HG02610 (cell line): ENCODE results near the gene SFRP5.

Experiments used
- ATAC-seq: cut with Tn5 transposase; IDR thresholded peaks from one replicate; pipeline ENCODE4 v1.9.1; 2021; ENCODE audit warnings: mild to moderate bottlenecking, moderate library complexity; ENCODE audit not compliant: unreplicated experiment

The SFRP5 gene, protein sequence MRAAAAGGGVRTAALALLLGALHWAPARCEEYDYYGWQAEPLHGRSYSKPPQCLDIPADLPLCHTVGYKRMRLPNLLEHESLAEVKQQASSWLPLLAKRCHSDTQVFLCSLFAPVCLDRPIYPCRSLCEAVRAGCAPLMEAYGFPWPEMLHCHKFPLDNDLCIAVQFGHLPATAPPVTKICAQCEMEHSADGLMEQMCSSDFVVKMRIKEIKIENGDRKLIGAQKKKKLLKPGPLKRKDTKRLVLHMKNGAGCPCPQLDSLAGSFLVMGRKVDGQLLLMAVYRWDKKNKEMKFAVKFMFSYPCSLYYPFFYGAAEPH

DNA sequence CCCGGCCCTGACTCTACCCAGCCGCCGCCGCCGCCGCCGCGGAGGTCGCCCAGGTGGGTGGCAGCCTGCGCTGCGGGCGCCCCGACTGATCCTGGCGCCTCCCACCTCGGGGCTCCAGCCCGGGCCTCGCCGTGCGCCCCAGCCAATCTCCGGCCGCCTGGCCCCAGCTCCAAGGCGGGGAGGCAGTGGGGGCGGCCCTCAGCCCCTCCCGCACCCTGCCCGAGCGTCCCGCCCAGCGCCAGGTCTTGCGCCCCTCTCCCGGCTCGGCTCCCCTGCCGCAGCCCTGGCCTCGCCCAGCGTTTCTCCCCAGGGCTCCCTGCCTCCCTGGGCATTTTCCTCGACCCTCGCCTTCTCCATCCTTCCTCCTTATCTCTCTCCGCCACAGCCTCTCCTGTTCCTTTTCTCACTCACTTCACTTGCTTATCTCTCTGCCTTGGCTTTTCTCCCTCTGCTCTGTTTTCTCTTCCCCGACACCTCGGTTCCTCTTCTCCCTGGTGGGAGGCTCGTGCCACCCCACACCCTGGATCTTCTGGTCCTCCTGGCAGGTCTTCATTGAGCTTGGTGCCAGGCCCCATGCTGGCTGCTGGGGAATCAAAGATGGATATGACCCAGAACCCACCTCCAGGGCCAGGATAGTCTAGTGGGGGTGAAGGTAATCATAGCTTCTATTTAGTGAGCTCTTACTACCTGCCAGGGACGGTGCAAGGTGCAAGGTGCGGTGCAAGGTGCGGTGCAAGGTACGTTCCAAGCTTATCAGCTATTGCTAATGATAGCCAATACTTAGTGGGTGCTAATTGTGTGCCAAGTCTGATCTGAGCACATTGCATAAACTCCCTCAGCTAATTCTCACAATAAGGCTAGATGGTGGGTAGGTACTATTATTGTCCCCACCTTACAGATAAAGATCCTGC, at the start of gene SFRP5:
Gene SFRP5, minus strand, starts transcription at position 87 of the 911 bp plus-strand sequence. CDS start 166 bp downstream, outside the sequence.
- no peak for ATAC-seq

DNA sequence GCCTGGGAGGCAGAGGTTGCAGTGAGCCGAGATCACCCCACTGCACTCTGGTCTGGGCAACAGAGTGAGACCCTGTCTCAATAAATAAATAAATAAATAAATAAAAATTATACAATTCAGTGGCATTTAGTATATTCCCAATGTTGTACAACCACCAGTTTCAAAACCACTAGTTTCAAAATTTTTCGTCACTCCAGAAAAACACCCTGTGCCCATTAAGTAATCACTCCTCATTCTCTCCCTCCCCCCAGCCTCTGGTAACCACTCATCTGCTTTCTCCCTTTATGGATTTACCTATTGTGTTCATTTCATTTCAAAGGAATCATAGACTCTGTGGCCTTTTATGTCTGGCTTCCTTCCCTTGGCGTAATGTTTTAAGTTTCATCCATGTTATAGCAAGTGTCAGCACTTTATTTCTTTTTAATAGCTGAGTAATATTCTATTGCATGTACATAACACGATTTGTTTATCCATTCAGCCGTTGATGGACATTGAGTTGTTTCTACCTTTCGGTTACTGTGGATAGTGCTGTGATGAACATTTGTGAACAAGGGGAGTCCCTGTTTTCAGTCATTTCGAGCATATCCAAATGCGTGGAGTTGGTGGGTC, 48.4 kb upstream of the SFRP5 start:
- no peak for ATAC-seq

DNA sequence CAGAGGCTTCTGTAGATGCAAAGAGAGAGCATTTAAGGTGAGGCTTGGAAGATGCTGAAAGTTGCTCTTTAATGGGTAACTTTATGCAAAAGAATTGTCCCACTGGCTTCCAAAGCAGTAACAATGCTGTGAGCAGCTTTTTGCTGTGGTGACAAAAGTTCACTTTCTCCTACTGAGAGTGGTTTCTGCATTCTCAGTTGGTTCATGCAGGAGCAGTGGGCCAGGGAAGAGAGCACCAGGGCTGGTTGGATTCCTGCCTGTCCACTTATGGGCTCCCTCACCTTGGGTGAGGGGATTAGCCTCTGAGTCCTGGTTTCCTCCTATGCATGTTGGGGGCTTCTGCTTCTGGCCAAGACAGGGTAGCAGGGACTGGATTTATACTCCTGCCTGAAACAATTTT, 46.8 kb upstream of the SFRP5 start:
- no peak for ATAC-seq

- ATAC-seq, result no peak
These were observed 44.8 kb upstream of the SFRP5 start for GRCh38 chr10:97816609-97817008.

DNA sequence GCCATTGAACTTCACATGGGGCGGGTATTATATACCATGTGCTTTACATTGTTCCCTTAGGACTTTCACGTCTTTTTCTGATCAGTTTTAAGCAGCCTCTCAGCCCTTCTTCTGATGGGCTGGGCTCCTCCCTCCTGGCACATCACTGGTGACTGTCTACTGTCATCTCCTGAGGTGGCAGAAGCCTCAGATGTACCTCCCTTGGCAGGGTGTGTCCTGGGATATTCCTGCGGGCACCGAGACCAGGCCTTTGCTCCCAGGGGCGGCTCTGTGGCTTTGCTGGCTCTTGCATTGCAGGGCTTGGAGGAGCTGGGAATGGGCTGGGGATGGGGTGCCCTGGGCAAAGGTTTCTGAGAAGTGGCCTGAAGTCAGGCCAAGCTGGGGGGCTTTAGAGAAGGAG, 43.2 kb upstream of the SFRP5 start:
- no peak for ATAC-seq

DNA sequence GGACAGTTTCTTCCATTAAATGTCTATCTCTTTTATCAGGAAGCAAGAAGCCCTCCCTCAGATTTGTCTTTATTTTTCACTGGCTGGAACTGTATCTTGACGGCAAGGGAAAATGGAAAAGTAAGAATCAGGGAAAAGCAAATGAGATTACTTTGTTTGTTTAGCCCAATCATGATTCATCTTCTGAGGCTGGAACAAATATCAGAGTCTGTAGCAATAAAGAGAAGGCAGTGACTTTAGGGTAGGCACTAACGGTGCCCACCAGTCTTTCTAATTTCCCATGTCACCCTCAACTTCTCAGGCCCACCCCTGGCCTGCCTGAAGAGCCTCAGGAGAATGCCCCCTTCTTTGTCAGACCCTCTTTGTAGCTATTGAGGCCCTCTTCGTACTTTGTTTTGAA, 41.5 kb upstream of the SFRP5 start:
- ATAC-seq, result no peak

GRCh38 chr10:97812696-97813095, 40.9 kb upstream of the SFRP5 start:
- ATAC-seq, result no peak

GRCh38 chr10:97811958-97812357, 40.2 kb upstream of the SFRP5 start:
- no peak for ATAC-seq

GRCh38 chr10:97810446-97810845, 38.6 kb upstream of the SFRP5 start:
- no peak for ATAC-seq

- ATAC-seq, result no peak
These were observed 34.1 kb upstream of the SFRP5 start for GRCh38 chr10:97805949-97806348.

- no peak for ATAC-seq
These were observed 33.5 kb upstream of the SFRP5 start for GRCh38 chr10:97805096-97805884.

GRCh38 chr10:97801422-97801821, 29.6 kb upstream of the SFRP5 start:
- ATAC-seq, result no peak

DNA sequence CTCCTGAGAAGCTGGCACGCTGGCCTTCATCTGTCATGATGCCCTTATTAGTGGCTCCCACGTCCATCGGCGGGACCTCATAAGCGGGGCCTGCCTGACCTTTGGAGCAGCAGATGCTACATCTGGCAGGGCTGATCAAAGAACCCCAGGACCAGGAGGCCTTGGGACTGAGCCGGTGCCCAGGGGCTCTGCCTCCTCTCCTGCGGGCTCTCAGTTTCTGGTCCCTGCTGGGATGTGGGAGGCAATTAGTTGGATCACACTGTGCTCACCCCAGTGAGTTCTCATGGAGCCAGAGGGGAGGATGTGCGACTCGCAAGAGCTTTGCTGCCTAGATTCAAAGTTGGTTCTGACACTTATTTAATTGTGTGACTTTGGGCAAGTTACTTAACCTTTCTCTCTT, 28.7 kb upstream of the SFRP5 start:
- ATAC-seq, result no peak

DNA sequence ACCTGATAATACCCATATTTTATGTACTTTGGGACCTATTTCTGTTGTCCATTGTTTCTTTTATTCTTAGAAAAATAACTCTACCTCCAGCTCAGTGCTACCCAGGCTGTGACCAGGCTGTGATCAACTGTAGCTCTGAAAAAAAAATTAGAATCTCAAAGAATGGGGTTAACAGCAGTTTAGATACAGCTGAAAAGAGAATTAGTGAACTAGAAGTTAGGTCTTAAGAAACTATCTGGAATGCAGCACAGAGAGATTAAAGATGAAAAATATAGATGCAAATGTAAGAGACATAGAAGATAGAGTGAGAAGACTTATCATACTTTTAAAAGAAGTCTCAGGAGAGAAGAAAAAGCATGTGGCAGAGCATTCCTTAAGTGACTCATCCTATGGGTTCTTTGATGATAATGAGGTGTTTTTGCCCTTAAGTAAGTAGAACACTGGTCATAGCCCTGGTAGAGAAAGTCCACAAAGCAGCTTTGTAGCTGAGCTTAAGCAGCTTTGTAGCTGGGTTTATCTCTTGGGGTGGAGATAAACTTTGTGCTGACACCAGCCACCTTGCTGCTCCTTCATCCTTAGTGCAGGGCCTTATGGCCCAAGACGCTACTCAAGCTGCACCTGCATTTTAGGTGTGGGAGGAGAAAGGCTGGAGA, 27.3 kb upstream of the SFRP5 start:
- no peak for ATAC-seq

DNA sequence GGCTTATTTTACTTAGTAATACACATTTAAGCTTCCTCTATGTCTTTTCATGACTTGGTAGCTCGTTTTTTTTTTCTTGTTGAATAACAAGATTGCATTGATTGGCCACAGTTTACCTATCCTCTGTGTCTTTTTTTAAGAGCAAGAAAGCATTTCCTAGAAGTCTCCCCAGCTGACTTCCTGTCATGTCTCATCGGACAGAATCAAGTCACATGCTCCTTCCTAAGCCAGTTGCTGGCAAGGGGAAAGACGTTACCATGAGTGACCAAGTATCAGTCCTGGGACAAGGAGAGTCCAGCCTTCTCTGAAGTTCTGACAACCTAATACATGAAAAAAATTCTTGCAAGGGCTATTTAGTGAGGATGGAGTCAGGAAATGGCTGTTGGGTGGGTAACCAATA, 24.9 kb upstream of the SFRP5 start:
- no peak for ATAC-seq

GRCh38 chr10:97795886-97796285, 24.1 kb upstream of the SFRP5 start:
- ATAC-seq, result no peak

DNA sequence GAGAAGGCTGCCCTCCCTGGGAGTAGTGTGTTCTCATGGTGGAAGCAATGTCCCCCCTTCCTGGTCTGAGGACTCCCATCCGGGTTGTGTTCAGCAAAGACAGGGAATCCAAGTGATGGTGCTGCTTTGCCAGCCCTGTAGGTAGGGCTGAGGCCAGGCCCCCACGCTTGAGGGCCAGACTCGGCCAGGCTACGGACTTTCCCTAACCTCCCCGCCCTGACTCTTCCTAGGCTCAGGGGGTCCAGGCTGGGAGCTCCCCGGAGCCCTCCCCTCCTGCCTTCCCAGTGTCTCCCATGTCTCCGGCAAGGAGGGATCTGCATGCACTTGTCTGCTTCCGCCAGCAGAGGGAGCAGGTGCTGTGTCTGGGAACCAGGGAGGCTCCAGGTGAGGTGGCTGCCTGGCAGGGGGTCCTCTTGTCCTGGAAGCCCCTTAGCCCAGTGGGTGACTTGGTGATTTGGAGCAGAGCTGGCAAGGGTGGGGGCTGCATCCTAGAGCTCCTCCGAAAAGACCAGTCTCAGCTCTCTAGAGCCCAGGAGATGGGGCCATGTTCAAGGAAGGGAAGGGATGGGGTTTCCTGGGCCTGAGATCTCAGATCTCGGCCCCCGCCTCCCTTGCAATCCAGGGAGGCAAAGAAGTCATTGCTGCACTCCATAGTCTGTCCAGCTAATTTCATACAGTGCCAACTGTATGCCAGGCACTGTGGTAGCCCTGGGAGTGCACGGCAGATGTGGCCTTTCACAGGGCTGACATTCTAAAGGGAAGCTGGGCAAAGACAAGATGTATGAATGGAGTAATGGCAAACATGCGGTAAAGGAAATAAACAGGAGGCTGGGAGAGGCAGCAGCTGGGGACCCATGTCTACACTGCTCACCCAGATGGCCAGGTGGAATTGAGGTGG, 20.3 kb upstream of the SFRP5 start:
- ATAC-seq, result peak; percentile 61

DNA sequence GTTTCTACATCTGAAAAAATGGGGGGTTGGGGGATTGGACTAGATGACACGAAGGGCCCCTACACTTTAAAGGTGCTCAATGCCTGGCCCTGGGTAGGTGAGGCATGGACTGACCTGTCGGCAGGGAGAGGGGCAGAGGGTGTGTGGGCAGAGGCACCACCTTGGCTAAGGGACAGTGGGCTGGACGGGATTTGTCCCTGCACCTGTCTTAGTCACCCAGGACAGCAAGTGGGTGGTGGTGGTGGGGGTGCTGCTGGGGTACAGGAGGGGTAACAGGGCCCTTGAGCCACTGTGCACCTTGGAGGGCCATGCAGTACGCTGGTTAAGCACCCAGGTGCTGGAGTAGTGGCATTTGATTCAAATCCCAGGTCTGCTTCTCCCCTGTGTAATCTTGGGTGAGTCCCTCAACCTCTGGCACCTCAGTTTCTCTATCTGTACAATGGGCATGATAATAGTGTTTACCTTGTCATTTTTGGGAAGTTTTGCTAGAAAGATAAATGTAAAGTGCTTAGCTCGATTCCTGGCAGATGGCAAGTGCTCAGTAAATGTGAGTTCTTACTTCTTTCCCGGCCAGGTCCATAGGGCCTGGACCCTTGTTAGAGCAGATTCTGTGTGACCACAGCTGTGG, 18.1 kb upstream of the SFRP5 start:
- ATAC-seq, result no peak
